ENCODE results near the gene ARL14EP.

The ARL14EP gene

GRCh38 chr11:30328681-30329080 lies 5.8 kb downstream of the ARL14EP start:
- DNase-seq (ENCODE audit: low spot score) = no peak

- no peak for DNase-seq (ENCODE audit: low spot score)
Observed at GRCh38 chr11:30329150-30329940, 6.4 kb downstream of the ARL14EP start.

GRCh38 chr11:30333405-30333804 lies 10.5 kb downstream of the ARL14EP start:
- no peak for DNase-seq (ENCODE audit: low spot score)

DNA sequence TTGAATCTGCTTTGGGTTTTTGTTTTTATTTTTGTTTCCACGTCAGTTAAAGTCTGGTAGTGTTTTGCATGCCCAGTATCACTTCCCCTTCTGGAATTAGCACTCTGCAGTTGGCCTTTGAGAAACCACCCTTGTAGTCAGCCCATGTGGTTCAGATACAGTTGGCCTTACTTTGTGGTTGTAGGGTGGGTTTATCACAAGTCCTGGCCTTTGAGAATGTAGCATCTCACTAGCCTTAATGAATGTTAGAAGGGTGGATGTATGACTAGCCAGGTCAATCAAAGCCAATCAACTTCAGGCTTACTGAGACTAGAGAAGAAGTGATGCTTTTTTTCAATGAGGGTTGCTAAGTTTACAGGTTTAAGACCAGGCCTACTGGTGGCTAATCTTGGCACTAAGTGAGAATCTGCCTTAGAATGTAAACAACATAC lies 19.8 kb downstream of the ARL14EP start:
- no peak for DNase-seq (ENCODE audit: low spot score)

- no peak for DNase-seq (ENCODE audit: low spot score)
Observed at GRCh38 chr11:30344085-30344484, 21.2 kb downstream of the ARL14EP start.

DNA sequence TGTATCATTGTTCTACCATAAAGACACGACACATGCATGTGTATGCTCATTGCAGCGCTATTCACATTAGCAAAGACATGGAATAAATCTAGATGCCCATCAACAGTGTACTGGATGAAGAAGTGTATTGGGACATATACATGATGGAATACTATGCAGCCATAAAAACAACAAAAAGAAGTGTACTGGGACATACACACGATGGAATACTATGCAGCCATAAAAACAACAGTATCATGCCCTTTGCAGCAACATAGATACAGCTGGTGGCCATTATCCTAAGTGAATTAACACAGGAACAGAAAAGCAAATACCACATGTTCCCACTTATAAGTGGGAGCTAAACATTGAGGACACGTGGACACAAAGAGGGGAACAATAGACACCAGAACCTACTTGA lies 22.7 kb downstream of the ARL14EP start:
- DNase-seq (ENCODE audit: low spot score) = no peak

DNA sequence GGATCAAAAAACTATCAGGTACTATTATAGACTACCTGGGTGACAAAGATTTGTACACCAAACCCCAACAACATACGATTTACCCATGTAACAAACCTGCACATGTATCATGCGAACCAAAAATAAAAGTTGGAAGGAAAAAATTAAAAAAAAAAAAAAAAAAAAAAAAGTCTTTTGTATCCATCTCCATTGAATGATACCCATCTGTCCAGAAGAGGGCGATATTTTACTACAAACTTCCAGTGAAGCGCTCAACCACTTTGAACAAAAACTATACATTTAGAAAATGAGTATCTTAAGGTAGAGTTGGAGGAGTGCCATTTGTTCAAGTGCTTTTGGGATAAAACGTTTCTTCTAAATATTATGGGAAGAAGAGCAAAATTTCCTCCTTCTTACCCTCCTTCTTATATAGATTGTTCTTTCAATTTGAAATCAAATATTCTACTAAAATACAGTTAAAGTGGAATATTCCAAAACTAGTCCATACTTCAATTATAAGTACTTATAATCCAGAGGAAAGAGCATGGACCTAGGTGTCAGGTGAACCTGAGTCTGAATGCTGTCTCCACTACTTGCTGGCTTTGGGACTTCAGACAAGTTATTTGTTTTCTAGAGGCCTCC lies 23.3 kb downstream of the ARL14EP start:
- DNase-seq (ENCODE audit: low spot score) = no peak

GRCh38 chr11:30348035-30348434 lies 25.1 kb downstream of the ARL14EP start:
- no peak for DNase-seq (ENCODE audit: low spot score)

DNA sequence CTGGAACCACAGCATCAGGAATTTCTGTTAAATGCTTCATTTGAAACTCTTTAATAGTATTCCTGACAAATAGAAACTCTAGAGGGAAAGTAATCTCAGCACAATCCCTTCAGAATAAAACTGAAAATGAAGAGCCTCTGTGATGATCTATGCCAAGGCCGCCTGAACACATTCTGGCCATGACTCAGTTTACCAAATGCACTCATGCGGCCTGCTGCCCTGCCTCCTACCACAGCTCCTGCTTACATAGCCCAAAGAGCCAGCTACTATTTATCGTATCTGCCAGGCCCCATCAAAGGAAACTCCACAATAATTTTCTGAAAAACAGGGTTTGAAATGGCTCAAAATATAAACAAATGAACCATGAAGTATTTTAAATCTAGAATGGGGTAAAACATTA lies 27.0 kb downstream of the ARL14EP start:
- DNase-seq (ENCODE audit: low spot score) = no peak

- DNase-seq (ENCODE audit: low spot score) = no peak
Observed at GRCh38 chr11:30350384-30350783, 27.5 kb downstream of the ARL14EP start.

- no peak for DNase-seq (ENCODE audit: low spot score)
Observed at GRCh38 chr11:30351061-30351460, 28.2 kb downstream of the ARL14EP start.

GRCh38 chr11:30356391-30356790 lies 33.5 kb downstream of the ARL14EP start:
- no peak for DNase-seq (ENCODE audit: low spot score)

GRCh38 chr11:30357872-30358271 lies 35.0 kb downstream of the ARL14EP start:
- DNase-seq (ENCODE audit: low spot score) = no peak

GRCh38 chr11:30358536-30358935 lies 35.6 kb downstream of the ARL14EP start:
- no peak for DNase-seq (ENCODE audit: low spot score)

- no peak for DNase-seq (ENCODE audit: low spot score)
Observed at GRCh38 chr11:30360741-30361140, 37.8 kb downstream of the ARL14EP start.

GRCh38 chr11:30364139-30364836 lies 41.4 kb downstream of the ARL14EP start:
- no peak for DNase-seq (ENCODE audit: low spot score)

- no peak for DNase-seq (ENCODE audit: low spot score)
Observed at GRCh38 chr11:30364837-30365482, 42.1 kb downstream of the ARL14EP start.

DNA sequence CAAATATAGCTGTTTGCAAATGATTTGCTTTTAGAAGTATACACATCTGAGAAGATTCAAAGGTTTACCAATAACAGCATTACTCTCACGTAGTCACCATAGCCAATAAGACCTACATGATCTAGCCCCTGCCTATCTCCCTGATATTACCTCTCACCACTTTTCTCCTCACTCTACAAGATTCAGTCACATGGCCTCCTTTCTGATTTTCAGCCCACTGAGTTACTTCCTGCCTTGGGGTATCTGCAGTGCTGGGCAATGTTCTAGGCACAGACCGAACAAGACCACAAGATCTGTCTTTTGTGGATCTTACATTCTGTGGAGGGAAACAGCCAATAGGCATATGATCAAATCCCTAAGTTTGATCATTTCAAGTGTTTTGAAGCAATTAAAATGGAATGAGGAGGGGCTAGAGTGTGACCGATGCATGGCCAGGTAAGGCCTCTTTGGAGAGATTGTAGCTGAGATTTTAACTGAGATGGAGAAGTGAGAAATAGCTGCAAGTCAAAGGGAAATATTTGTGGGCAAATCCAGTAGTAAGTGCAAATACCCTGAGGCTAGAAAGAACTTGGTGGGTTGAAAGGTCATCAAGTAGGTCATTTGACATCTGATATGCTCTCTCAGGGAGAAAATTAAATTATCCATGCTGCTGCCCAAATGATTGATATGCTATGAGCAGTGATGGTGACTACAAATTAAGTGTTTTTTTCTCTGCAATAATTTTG lies 43.1 kb downstream of the ARL14EP start:
- no peak for DNase-seq (ENCODE audit: low spot score)

- DNase-seq (ENCODE audit: low spot score) = no peak
Observed at GRCh38 chr11:30368394-30368793, 45.5 kb downstream of the ARL14EP start.

GRCh38 chr11:30370164-30370563 lies 47.3 kb downstream of the ARL14EP start:
- DNase-seq (ENCODE audit: low spot score) = no peak

GRCh38 chr11:30377347-30377746 lies 54.4 kb downstream of the ARL14EP start:
- no peak for DNase-seq (ENCODE audit: low spot score)

DNA sequence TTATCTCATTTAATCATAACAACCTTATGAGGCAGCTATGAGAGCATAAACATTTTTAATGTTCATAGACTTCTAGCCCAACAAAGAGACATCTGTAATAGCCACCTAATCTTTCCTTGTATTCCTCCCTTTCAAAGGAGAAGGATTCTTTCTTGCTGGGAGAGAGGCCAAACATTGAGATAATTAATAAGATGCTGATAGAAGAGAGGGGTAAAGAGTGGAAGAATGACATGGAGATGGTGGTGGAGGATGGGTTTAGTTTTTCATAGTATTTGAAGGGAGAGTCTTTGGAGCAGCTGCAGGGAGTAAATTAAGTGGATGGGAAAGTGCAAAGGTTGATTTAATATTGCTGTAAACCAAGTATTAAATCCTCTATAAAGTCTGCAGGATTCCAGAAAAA lies 57.9 kb downstream of the ARL14EP start:
- no peak for DNase-seq (ENCODE audit: low spot score)
